HG03280 (cell line): ENCODE data around the gene DDB1.

ENCODE experiments used
- ATAC-seq: cut with Tn5 transposase; IDR thresholded peaks from one replicate; pipeline ENCODE4 v1.9.1; 2021; ENCODE audit warnings: mild to moderate bottlenecking, moderate library complexity; ENCODE audit not compliant: unreplicated experiment

Gene DDB1

GRCh38 chr11:61357233-61357893, 24.5 kb upstream of the DDB1 start:
- ATAC-seq: no peak

GRCh38 chr11:61356706-61357105, 23.8 kb upstream of the DDB1 start:
- no peak for ATAC-seq

- no peak for ATAC-seq
Observed at GRCh38 chr11:61354208-61354607, 21.3 kb upstream of the DDB1 start.

DNA sequence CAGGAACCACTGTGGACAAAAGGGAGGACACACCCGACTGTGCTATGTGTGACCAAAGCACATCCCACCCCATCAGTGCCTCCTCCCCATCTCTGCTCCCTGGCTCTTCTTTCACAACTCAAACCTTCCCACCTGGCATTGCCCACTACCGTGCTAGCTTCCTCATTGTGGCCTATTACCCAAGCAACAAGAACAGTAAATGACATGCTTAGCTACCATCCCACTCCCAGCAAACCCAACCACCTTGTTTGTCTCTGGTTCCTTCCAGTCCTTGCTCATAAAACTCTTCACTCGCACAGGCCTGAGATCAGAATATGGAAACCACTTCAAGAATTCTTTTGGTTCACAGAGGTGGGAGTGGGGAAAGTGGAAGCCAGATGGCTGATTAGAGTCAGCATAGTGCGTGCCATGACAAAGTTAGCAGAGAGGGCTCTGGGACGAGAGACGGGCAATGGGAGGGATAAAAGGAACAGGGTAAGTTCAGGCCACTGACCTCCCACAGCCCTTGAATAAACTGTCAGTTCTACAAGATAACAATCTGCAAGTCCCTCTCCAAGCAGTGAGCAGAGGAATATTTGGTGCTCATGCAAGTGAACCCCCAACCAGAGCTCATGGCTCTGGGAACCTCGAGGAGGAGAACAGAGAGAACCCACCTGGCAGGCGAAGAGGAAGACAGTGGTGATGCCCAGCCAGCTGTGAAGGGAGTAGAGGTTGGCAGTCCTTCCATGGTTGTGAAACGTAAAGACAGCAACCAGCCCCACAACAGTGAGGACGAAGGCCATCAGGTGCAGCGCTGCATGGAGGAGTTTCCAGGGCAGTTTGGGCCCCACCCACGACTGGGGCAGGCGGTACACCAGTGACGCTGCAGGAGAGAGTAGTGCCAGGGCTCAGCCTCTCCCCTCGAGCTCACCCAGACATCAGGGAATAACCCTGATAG, 20.5 kb upstream of the DDB1 start:
- ATAC-seq: no peak

DNA sequence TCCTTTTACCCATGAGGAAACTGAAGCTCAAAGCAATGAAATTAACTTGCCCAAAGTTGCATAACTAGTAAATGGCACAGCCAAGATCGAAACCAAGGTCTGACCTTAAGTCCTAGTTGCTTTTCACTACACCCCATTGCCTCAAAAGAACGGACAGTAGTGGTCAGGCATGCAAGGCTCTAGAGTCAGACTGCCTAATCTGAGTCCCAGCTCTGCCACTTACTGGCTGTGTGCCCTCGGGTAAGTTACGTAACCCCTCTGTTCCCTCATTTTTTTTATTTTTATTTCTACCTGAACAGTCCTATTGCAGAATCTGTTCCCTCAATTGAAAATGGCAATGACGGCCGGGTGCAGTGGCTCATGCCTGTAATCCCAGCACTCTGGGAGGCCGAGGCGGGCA, 19.1 kb upstream of the DDB1 start:
- no peak for ATAC-seq

- ATAC-seq: no peak
Observed at GRCh38 chr11:61350803-61351202, 17.9 kb upstream of the DDB1 start.

DNA sequence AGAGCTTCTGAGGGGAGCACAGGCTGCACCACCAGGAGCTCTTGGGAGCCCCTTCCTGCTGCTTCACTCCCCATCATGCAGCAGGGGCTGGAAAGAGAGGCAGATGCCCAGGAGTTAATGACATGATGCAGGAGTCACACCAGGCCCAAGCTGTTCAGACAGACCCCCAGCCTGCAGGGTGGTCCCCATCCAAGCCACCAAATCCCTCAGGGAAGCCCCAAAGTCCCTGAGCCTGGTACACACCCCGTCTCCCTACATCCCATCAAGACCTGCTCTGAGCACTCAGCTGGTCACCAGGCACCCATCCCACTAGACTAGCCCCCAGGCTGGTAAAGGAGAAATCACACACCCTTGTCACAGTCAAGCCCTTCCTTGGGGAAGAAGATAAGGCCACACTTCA, 17.4 kb upstream of the DDB1 start:
- no peak for ATAC-seq

- ATAC-seq: no peak
Observed at GRCh38 chr11:61349916-61350315, 17.0 kb upstream of the DDB1 start.

GRCh38 chr11:61349189-61349751, 16.4 kb upstream of the DDB1 start:
- no peak for ATAC-seq

DNA sequence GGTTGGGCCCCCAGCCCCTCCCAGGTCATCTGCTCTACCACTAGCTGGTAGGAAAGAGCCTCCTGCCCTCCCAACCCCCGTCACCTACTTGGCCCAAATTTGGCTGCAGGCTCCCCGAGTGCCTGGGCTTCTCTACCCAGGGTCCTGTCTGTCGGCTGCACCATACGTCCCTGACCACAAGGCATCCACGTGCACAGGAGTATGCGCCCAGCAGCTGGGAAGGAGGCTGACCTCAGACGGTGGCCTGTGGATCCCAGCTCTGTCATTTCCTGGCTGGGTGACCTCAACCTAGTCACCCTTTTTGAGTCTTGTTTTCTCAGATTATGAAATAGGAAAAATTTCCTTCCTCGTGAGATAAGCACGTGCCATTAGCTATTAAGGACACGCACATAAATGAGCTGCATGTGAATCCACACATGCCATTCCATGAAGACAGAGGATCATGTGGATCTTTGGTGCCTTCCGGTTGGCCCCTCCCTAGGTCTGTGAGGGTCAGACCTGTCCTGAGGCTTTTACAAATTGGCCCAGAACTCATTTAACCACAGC, 15.1 kb upstream of the DDB1 start:
- no peak for ATAC-seq

DNA sequence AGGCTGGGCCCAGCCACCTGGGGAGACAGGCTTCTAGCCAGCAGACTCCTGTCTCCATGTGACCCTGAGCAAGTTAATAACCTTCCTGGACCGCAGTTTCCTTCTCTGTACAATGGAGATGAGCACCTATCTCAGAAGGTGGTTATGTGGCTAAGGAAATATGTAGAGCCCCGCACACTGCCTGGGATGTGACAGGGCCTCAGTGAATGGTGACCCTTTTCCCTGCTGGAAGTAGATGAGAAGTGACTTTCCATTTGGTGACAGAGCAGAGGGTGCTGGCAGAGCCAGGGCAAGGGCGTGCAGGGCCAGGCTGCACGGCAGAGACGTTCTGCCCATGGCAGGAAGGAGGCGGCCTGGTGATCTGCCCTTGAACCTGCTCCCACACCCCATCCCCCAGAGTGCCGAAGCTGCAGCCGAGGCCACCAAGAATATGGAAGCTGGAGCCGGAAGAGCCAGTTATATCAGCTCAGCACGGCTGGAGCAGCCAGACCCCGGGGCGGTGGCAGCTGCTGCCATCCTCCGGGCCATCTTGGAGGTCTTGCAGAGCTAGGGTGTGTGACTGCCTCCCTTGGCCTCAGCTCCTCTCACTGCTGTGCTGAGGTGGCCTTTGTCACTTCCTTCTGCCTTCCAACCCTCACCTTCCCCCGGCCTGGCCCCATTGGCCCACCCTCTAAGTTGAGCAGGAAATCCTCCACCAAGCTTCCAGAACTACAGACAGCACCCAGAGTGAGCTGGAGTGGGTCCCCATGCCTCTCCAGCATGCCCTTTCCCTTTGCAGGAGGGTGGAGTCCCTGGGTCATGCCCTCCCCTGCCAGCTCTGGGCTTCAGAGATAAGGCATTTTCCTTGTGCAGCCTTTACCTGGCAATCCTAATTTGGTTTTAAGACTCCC, 13.3 kb upstream of the DDB1 start:
- ATAC-seq: no peak

- no peak for ATAC-seq
Observed at GRCh38 chr11:61345170-61345610, 12.3 kb upstream of the DDB1 start.

GRCh38 chr11:61343792-61344745, 11.2 kb upstream of the DDB1 start:
- no peak for ATAC-seq

- no peak for ATAC-seq
Observed at GRCh38 chr11:61342207-61342803, 9.4 kb upstream of the DDB1 start.

DNA sequence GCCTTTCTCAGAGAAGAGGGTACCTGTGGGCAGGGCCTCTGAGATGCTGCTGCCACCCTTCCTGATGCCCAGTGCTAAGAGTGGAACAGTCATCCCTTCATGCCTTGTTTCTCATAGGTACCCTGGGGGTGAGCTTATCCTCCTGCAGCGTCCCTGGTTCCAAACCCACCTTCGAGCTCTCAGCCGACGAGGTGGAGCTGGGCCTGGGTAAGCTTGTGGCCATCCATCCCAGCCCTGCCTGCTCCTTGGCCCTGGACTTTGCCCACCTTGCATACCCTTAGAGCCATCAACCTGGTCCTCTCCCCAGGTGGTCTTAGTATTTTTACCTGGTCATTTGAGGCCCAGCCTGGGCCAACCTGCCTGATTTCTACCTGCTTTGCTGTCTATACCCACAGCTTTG, 8.8 kb upstream of the DDB1 start:
- no peak for ATAC-seq

GRCh38 chr11:61340979-61341378, 8.1 kb upstream of the DDB1 start:
- no peak for ATAC-seq

- ATAC-seq: no peak
Observed at GRCh38 chr11:61339490-61339878, 6.6 kb upstream of the DDB1 start.

DNA sequence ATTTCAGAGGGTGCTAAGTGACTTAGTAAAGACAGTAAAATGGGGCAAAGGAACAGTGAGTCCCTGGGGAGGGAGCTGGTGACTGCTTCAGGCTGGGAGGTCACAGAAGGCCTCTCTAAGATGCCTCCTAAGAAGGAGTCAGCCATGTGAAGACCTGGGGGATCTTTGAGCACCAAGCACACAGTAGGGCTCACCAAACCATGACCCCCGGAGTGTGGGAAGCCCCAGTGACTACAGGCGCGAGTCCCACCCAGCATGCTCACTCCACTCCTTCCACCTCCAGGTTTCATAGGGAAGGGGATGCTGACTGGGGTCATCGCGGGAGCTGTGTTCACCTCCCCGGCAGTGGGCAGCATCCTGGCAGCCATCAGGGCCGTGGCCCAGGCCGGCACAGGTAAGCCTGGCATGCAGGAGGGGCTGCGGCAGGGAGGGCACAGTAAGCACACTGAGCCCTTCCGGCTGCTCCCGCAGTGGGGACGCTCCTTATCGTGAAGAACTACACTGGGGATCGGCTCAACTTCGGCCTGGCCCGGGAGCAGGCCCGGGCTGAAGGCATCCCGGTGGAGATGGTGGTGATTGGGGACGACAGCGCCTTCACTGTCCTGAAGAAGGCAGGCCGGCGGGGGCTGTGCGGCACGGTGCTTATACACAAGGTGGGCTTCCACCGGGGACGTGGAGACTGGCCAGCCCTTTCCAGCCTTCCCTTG, 6.0 kb upstream of the DDB1 start:
- ATAC-seq: no peak
